Thoracic aorta (tissue), 2 donors: ENCODE results near the gene KCTD1. TPM values are rescaled to one million over a fixed set of nuclear protein-coding genes. Genes with fewer than 3 reads are reported as not detected.

Experiments used
- ATAC-seq: fragments of 150-250 bp; one replicate; pipeline ENCODE4 v1.8.0; 2017; ENCODE audit warnings: low read depth; ENCODE audit not compliant: insufficient number of reproducible peaks, low FRiP score
- DNase-seq: peaks from one replicate; pipeline ENCODE4 v3.0.0-alpha.2; 2020; ENCODE audit warnings: low spot score
- H3K27ac ChIP-seq, 2 donors: fragments of 200-600 bp; sonication (generic); 1 replicate in 1 of 2; 2 replicates in 1 of 2; pipeline ENCODE4 v1.5.1; 2016; ENCODE audit warnings: mild to moderate bottlenecking in 2 of 2, moderate library complexity in 2 of 2
- H3K27me3 ChIP-seq: fragments of 200-600 bp; sonication (generic); replicated peaks from 2 replicates; pipeline ENCODE4 v1.6.0; 2016; ENCODE audit warnings: mild to moderate bottlenecking; ENCODE audit not compliant: insufficient read depth
- H3K36me3 ChIP-seq: fragments of 200-600 bp; sonication (generic); one replicate; pipeline ENCODE4 v1.5.1; 2016
- H3K4me1 ChIP-seq, 2 donors: fragments of 200-600 bp; sonication (generic); 1 replicate in 1 of 2; 2 replicates in 1 of 2; pipeline versions ENCODE4 v1.5.1 to v1.6.0; 2016; ENCODE audit warnings: low read depth in 2 of 2, mild to moderate bottlenecking in 1 of 2; ENCODE audit not compliant: control insufficient read depth in 1 of 2
- H3K4me3 ChIP-seq: fragments of 200-600 bp; sonication (generic); 2 replicates; pipeline ENCODE4 v1.5.1; 2016; ENCODE audit warnings: mild to moderate bottlenecking
- H3K9me3 ChIP-seq: fragments of 200-600 bp; sonication (generic); 2 replicates; pipeline ENCODE4 v1.5.1; 2016
- total RNA-seq, 2 donors: library from RNA; depleted of rRNA; stranded (reverse); fragments of >200 nt; gene quantifications; one replicate each; pipeline versions ENCODE4 v1.1.0 to v1.2.3, GENCODE V29; 2016
- TF ChIP-seq, protein P1 (sequence below): fragments of 200-600 bp; sonication (generic); IDR thresholded peaks from one replicate; pipeline ENCODE4 v1.5.1; 2019; ENCODE audit warnings: antibody characterized with exemption

Gene KCTD1
- total RNA-seq, 2 donors from 2014 or later: 13.4 to 14.7 TPM

DNA sequence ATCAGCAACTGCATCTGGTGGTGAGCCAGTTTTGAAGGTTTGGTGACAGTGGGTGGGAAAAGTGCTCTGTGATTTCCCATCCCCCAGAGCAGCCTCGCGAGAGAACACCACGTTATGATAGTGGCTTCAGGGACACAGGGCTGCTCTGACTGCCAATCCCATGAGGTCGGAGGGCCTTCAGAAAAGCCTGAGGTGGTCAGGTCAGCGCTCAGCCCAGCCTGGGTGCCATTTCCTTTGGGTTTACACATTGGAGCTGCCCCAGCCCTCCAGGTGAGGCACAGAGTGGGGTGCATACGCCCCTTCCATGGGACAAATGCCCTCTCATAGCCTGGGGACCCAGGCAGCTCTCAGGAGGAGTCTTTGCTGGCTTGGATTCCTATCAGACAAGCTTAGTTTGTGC, 126.8 kb downstream of the KCTD1 start:
- DNase-seq: no peak
- Histone ChIP-seq H3K4me1 (no peaks in the 10 kb centered on the region), H3K4me3 (no peak overlapping the region), H3K27me3 (no peaks in the 10 kb centered on the region), H3K36me3 (no peaks in the 10 kb centered on the region), H3K9me3 (no peaks in the 10 kb centered on the region), H3K27ac (no peak overlapping the region)
- TF ChIP-seq, protein P1, sequence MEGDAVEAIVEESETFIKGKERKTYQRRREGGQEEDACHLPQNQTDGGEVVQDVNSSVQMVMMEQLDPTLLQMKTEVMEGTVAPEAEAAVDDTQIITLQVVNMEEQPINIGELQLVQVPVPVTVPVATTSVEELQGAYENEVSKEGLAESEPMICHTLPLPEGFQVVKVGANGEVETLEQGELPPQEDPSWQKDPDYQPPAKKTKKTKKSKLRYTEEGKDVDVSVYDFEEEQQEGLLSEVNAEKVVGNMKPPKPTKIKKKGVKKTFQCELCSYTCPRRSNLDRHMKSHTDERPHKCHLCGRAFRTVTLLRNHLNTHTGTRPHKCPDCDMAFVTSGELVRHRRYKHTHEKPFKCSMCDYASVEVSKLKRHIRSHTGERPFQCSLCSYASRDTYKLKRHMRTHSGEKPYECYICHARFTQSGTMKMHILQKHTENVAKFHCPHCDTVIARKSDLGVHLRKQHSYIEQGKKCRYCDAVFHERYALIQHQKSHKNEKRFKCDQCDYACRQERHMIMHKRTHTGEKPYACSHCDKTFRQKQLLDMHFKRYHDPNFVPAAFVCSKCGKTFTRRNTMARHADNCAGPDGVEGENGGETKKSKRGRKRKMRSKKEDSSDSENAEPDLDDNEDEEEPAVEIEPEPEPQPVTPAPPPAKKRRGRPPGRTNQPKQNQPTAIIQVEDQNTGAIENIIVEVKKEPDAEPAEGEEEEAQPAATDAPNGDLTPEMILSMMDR: no peak
- ATAC-seq: no peak

DNA sequence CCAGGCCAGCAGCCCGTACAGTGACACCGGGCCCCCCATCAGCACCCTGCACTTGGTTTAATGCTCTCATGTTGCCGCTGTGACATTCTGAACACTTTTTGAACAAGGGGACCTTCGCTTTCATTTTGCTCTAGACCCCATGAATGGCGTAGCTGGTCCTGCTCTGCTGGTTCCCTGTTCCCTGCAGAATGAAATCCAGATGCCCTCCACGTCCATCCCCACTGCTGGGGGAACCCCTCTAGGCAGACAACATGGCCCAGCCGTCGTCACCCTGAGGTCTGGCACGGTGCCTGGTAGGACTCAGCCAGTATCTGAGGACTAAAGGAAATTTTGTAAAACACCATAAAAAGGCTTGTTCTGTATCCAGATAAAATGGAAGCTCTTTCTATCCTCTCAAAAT, 128.6 kb downstream of the KCTD1 start:
- H3K27me3 ChIP-seq: no peaks in the 10 kb centered on the region
- no peak for ATAC-seq
- no peaks in the 10 kb centered on the region for H3K4me1 ChIP-seq
- no peak overlapping the region for H3K4me3 ChIP-seq
- no peak for DNase-seq
- H3K27ac ChIP-seq: no peak overlapping the region
- H3K9me3 ChIP-seq: no peaks in the 10 kb centered on the region
- TF ChIP-seq, protein P1: no peak
- H3K36me3 ChIP-seq: no peaks in the 10 kb centered on the region

DNA sequence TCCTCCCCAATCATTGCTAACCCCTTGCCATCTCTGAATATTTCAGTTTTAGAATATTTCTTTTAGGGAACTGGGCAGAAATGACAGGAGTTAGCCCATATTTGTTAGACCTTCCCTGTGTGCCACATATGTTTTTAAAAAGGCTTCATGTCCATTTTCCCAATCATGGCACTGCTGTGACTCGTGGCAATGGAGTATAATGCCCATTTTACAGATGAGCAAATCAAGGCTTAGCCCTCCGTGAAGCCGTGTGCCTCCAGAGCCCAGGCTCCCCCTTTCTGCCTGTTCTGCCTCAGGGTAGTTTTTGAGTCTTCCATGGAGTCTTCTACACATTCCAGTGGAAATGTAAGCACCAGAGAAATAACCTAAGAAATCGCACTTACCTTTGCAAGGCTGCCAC, 130.1 kb downstream of the KCTD1 start:
- no peaks in the 10 kb centered on the region for H3K27me3 ChIP-seq
- no peak overlapping the region for H3K27ac ChIP-seq
- DNase-seq (no peak), ATAC-seq (no peak)
- H3K36me3 ChIP-seq: no peaks in the 10 kb centered on the region
- no peaks in the 10 kb centered on the region for H3K9me3 ChIP-seq
- no peak overlapping the region for H3K4me3 ChIP-seq
- TF ChIP-seq, protein P1: no peak
- no peaks in the 10 kb centered on the region for H3K4me1 ChIP-seq

DNA sequence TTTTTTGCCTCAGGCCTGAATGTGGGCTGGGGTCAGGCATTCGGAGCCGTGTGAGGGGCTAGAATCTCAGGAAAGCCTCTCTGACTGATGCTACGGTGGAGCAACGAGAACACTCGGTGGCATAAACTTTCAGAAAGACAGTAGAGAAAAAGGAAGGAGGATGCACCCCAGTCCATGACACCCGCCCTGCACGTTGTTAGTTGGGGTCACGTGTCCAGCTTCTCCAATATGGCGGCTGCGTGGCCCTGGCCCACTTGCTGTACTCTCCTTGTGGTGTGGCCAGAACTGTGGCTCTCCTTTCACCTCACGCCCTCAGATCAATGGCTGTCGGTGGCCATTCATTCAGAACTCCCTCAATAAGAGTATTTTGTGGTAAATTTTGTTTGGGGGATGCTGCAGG, 131.2 kb downstream of the KCTD1 start:
- TF ChIP-seq, protein P1: no peak
- no peak for DNase-seq
- Histone ChIP-seq H3K4me1 (no peaks in the 10 kb centered on the region), H3K27me3 (no peaks in the 10 kb centered on the region), H3K4me3 (no peak overlapping the region), H3K36me3 (no peaks in the 10 kb centered on the region), H3K9me3 (no peaks in the 10 kb centered on the region), H3K27ac (no peak overlapping the region)
- no peak for ATAC-seq

DNA sequence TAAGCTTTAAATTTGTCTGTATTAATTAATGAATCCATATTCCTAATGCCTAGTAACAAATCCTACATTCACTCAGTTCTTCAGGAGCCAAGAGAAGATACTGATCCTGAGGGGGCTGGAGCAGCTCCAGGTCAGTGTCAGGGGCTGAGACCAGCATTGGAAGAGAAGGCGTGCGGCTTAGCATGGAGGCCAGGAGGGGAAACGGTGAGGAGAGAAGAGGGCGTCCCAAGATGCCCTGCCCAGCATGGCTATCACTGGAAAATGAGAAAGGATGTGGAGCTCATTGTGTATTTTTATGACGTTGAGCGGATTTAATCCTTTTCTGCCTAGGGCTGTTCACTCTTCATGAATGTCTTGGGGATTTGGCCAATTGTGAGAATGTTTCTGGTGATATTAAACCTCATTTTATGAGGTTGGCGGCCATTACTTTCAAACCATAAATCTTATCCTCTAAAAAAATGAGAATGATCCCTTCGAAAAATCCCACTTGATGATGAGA, 131.7 kb downstream of the KCTD1 start:
- TF ChIP-seq, protein P1: no peak
- ATAC-seq (no peak), DNase-seq (no peak)
- no peaks in the 10 kb centered on the region for H3K4me1 ChIP-seq
- H3K27me3 ChIP-seq: no peaks in the 10 kb centered on the region
- no peak overlapping the region for H3K4me3 ChIP-seq
- H3K9me3 ChIP-seq: no peaks in the 10 kb centered on the region
- no peaks in the 10 kb centered on the region for H3K36me3 ChIP-seq
- H3K27ac ChIP-seq: no peak overlapping the region
